ENCODE results near the gene ZNF837.
"Not testable (repeated sequence)": the region's sequence is repeated elsewhere in the genome, so short reads cannot be mapped to it uniquely, and the experiment has no call there.

GRCh38 chr19:58348080-58348479, 32.8 kb downstream of the ZNF837 start:
- not testable (repeated sequence) for TF ChIP-seq CTCF (IDR thresholded peaks at IDR 0.05); REST (IDR thresholded peaks at IDR 0.05; ENCODE audit: insufficient read depth in 1 of 2, low read depth in 2 of 2, low read length in 1 of 2); POLR2AphosphoS5 (IDR thresholded peaks at IDR 0.05; ENCODE audit: low read depth, low read length)
